Measurements from ENCODE around the gene ADGRG4. TPM values are rescaled to one million over a fixed set of nuclear protein-coding genes. Genes with fewer than 3 reads are reported as not detected.

Gene ADGRG4
- polyA plus RNA-seq, 1 donor from 2014 or later: not detected

GRCh38 chrX:136421338-136421737 lies 120.6 kb downstream of the ADGRG4 start:
- H3K9ac ChIP-seq (ENCODE audit: low read length): no peak overlapping the region
- no peaks in the 10 kb centered on the region for H4K20me1 ChIP-seq (ENCODE audit: insufficient read depth)
- no peaks in the 10 kb centered on the region for H3K9me2 ChIP-seq (ENCODE audit: insufficient read depth, low read length)
- no peak overlapping the region for H3K27ac ChIP-seq (ENCODE audit: low read length)
- H3K4me3 ChIP-seq (ENCODE audit: low read length): no peak overlapping the region
- H2AFZ ChIP-seq (ENCODE audit: low read depth, low read length): no peak overlapping the region
- no peaks in the 10 kb centered on the region for H3K79me2 ChIP-seq (replicated peaks; ENCODE audit: insufficient read depth, low read length)
- no peaks in the 10 kb centered on the region for H3K36me3 ChIP-seq (ENCODE audit: insufficient read depth, low read length)
- H3K4me2 ChIP-seq (ENCODE audit: low read length): no peak overlapping the region
- no peak for TF ChIP-seq RAD21 (conservative IDR thresholded peaks at IDR 0.05)
- TF ChIP-seq TAF1 (IDR thresholded peaks at IDR 0.05; ENCODE audit: low read depth): no peak
- no peak for TF ChIP-seq EZH2 (IDR thresholded peaks at IDR 0.05; ENCODE audit: borderline replicate concordance, insufficient read depth, low read length, poor library complexity, severe bottlenecking)
- no peak for TF ChIP-seq CTCF (IDR thresholded peaks at IDR 0.05; ENCODE audit: poor library complexity, severe bottlenecking)
- TF ChIP-seq SMC3 (conservative IDR thresholded peaks at IDR 0.05; ENCODE audit: poor library complexity): no peak
- no peak for TF ChIP-seq MXI1 (conservative IDR thresholded peaks at IDR 0.05; ENCODE audit: poor library complexity, severe bottlenecking)
- no peak for TF ChIP-seq REST (IDR thresholded peaks at IDR 0.05; ENCODE audit: borderline replicate concordance)
- TF ChIP-seq EP300 (conservative IDR thresholded peaks at IDR 0.05; ENCODE audit: poor library complexity, severe bottlenecking): no peak
- TF ChIP-seq POLR2AphosphoS5 (IDR thresholded peaks at IDR 0.05): no peak
- no peaks in the 10 kb centered on the region for H3F3A ChIP-seq (ENCODE audit: insufficient read depth, low read length, poor library complexity, severe bottlenecking)
- H3K27me3 ChIP-seq (ENCODE audit: insufficient read depth, low read depth, low read length): no peaks in the 10 kb centered on the region
- H3K9me3 ChIP-seq (ENCODE audit: low read length): no peaks in the 10 kb centered on the region

GRCh38 chrX:136423724-136424123 lies 123.0 kb downstream of the ADGRG4 start:
- H3K9me2 ChIP-seq (ENCODE audit: insufficient read depth, low read length): no peaks in the 10 kb centered on the region
- H3K36me3 ChIP-seq (ENCODE audit: insufficient read depth, low read length): no peaks in the 10 kb centered on the region
- TF ChIP-seq POLR2AphosphoS5 (IDR thresholded peaks at IDR 0.05): no peak
- no peak for TF ChIP-seq TAF1 (IDR thresholded peaks at IDR 0.05; ENCODE audit: low read depth)
- TF ChIP-seq RAD21 (conservative IDR thresholded peaks at IDR 0.05): no peak
- no peak for TF ChIP-seq SMC3 (conservative IDR thresholded peaks at IDR 0.05; ENCODE audit: poor library complexity)
- no peak overlapping the region for H3K4me3 ChIP-seq (ENCODE audit: low read length)
- H3K79me2 ChIP-seq (replicated peaks; ENCODE audit: insufficient read depth, low read length): no peaks in the 10 kb centered on the region
- H3F3A ChIP-seq (ENCODE audit: insufficient read depth, low read length, poor library complexity, severe bottlenecking): no peaks in the 10 kb centered on the region
- H3K27me3 ChIP-seq (ENCODE audit: insufficient read depth, low read depth, low read length): no peaks in the 10 kb centered on the region
- H2AFZ ChIP-seq (ENCODE audit: low read depth, low read length): no peak overlapping the region
- no peak overlapping the region for H3K27ac ChIP-seq (ENCODE audit: low read length)
- H3K9me3 ChIP-seq (ENCODE audit: low read length): no peaks in the 10 kb centered on the region
- H3K4me2 ChIP-seq (ENCODE audit: low read length): no peak overlapping the region
- H3K9ac ChIP-seq (ENCODE audit: low read length): no peak overlapping the region
- H4K20me1 ChIP-seq (ENCODE audit: insufficient read depth): no peaks in the 10 kb centered on the region

GRCh38 chrX:136425996-136426395 lies 125.2 kb downstream of the ADGRG4 start:
- no peak overlapping the region for H2AFZ ChIP-seq (ENCODE audit: low read depth, low read length)
- H3K9me3 ChIP-seq (ENCODE audit: low read length): no peaks in the 10 kb centered on the region
- H3F3A ChIP-seq (ENCODE audit: insufficient read depth, low read length, poor library complexity, severe bottlenecking): no peaks in the 10 kb centered on the region
- no peak overlapping the region for H3K9ac ChIP-seq (ENCODE audit: low read length)
- no peaks in the 10 kb centered on the region for H3K79me2 ChIP-seq (replicated peaks; ENCODE audit: insufficient read depth, low read length)
- H3K27ac ChIP-seq (ENCODE audit: low read length): no peak overlapping the region
- H3K4me2 ChIP-seq (ENCODE audit: low read length): no peak overlapping the region
- no peak overlapping the region for H3K4me3 ChIP-seq (ENCODE audit: low read length)
- no peaks in the 10 kb centered on the region for H3K36me3 ChIP-seq (ENCODE audit: insufficient read depth, low read length)
- no peak for TF ChIP-seq EZH2 (IDR thresholded peaks at IDR 0.05; ENCODE audit: borderline replicate concordance, insufficient read depth, low read length, poor library complexity, severe bottlenecking)
- no peak for TF ChIP-seq RAD21 (conservative IDR thresholded peaks at IDR 0.05)
- no peak for TF ChIP-seq TAF1 (IDR thresholded peaks at IDR 0.05; ENCODE audit: low read depth)
- TF ChIP-seq REST (IDR thresholded peaks at IDR 0.05; ENCODE audit: borderline replicate concordance): no peak
- no peak for TF ChIP-seq SMC3 (conservative IDR thresholded peaks at IDR 0.05; ENCODE audit: poor library complexity)
- no peak for TF ChIP-seq EP300 (conservative IDR thresholded peaks at IDR 0.05; ENCODE audit: poor library complexity, severe bottlenecking)
- TF ChIP-seq MXI1 (conservative IDR thresholded peaks at IDR 0.05; ENCODE audit: poor library complexity, severe bottlenecking): no peak
- TF ChIP-seq CTCF (IDR thresholded peaks at IDR 0.05; ENCODE audit: poor library complexity, severe bottlenecking): no peak
- TF ChIP-seq POLR2AphosphoS5 (IDR thresholded peaks at IDR 0.05): no peak
- H3K9me2 ChIP-seq (ENCODE audit: insufficient read depth, low read length): no peaks in the 10 kb centered on the region
- no peaks in the 10 kb centered on the region for H4K20me1 ChIP-seq (ENCODE audit: insufficient read depth)
- H3K27me3 ChIP-seq (ENCODE audit: insufficient read depth, low read depth, low read length): no peaks in the 10 kb centered on the region
